ENCODE results near the gene FBXO42.

DNA sequence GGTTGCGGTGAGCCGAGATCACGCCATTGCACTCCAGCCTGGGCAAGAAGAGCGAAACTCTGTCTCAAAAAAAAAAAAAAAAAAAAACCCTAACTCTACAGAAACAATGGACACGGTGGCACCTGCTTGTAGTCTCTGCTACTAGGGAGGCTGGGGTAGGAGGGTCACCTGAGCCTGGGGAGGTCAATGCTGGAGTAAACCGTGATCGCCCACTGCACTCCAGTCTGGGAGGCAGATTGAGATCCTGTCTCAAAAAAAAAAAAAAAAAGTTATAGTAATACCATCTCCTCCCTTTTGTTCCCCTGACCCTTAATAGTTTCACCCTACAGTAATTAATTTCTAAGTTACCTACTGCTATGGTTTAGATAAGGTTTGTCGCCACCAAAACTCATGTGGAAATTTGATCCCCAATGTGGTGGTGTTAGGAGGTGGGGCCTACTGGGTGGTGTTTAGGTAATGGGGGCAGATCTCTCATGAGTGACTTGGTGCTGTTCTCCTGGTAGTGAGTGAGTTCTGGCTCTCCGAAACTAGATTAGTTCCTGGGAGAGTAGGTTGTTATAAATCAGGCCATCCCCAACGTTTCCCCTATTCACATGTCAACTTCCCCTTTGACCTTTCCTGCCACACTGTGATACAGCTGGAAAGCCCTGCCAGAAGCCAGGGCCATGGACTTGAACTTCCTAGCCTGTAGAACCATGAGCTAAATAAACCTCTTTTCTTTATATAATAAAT lies 9.8 kb downstream of the FBXO42 start:
- TF ChIP-seq CTCF (IDR thresholded peaks at IDR 0.05; ENCODE audit: low read depth, low read length) = no peak
- TF ChIP-seq POLR2A (IDR thresholded peaks at IDR 0.05; ENCODE audit: extremely low read depth, insufficient read length) = no peak
- TF ChIP-seq MYC (IDR thresholded peaks at IDR 0.05; ENCODE audit: low read depth, low read length) = no peak
- no peak for TF ChIP-seq MAX (IDR thresholded peaks at IDR 0.05; ENCODE audit: low read depth, low read length)
